GM12801 (cell line): ENCODE measurements around the gene SH3RF2.

Experiments used
- CTCF ChIP-seq: IDR thresholded peaks from one replicate; pipeline ENCODE4 v1.5.1; 2011; ENCODE audit warnings: control low read depth; ENCODE audit not compliant: insufficient read length; ENCODE audit errors: extremely low read depth

Gene SH3RF2

GRCh38 chr5:146013761-146014160 is 77.4 kb downstream of the SH3RF2 start:
- TF ChIP-seq CTCF: no peak

- TF ChIP-seq CTCF: no peak
Observed at GRCh38 chr5:146015001-146015400, 78.6 kb downstream of the SH3RF2 start.

GRCh38 chr5:146016764-146017484 is 80.5 kb downstream of the SH3RF2 start:
- no peak for TF ChIP-seq CTCF

GRCh38 chr5:146018514-146019375 is 82.4 kb downstream of the SH3RF2 start:
- no peak for TF ChIP-seq CTCF

GRCh38 chr5:146020100-146020499 is 83.7 kb downstream of the SH3RF2 start:
- no peak for TF ChIP-seq CTCF

- TF ChIP-seq CTCF: no peak
Observed at GRCh38 chr5:146024034-146024433, 87.7 kb downstream of the SH3RF2 start.

- TF ChIP-seq CTCF: no peak
Observed at GRCh38 chr5:146025114-146025680, 88.8 kb downstream of the SH3RF2 start.
